Measurements from ENCODE around the gene KLC4.

Gene KLC4

DNA sequence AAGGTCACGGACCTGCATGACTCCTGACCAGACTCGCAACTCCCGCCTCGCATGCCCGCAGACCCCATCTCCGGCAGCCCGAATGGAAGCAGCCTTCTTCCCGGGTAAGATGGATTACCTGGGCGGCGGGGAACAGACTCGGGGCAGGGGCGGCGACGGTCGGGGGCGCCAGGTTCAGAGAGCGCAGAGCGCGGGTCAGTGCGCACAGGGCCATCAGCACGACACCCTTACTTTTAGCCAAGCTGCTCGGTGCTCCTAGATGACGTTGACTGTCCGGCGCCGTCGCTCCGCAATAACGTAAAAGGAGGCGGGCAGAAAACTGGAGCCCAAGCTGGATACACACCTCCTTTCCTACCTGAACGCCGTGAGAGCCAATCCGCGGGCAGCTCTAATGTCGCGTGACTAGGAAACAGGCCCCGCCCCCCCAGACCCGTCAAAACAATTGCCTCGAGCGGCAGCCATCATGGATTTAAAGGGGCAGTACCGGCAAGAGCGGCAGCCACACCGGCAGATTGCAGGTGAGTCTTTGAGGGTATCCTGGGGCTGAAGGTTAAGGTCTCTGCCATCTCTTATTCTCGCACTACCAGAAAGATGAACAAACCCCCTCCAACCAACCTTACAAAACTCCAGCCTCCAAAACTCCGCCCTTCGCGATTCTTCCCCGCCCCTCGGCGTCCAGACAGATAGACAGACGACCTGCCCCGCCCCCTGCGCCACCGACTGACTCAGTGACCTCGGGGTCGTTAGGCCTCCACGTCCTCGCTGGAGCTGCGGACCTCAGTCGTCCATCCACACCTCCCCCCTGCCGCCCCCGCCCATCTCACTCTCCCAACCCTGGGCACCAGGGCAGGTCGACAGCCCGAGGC lies at the start of gene KLC4, which contains the start of gene MRPL2:
TSS of gene KLC4 (plus strand) at position 464 of the 866 bp plus-strand sequence. CDS start 1,705 bp downstream, outside the sequence.
TSS of gene MRPL2 (minus strand) at position 267 of the 866 bp plus-strand sequence. CDS start at position 214, 53 bp downstream.
- DNase-seq (ENCODE audit: low read depth) = peak; percentile 94

DNA sequence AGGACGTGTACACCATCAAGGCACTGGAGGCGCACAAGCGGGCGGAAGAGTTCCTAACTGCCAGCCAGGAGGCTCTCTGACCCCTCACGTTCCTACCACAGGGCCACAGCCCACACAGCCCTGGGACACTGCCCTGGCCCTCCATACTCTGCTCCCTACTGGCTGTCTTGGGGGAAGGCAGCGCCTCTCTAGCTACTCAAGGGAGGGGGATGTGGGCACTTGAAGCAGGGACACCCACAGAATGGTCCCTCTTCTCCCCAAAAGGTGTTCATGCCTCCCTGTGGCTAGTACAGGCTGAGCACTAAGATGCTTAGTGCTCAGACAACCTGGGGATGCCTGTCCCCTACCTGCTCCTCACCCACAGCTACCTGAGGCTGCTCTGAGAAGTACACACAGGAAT lies 48.2 kb upstream of the KLC4 start:
- no peak for DNase-seq (ENCODE audit: low read depth)

DNA sequence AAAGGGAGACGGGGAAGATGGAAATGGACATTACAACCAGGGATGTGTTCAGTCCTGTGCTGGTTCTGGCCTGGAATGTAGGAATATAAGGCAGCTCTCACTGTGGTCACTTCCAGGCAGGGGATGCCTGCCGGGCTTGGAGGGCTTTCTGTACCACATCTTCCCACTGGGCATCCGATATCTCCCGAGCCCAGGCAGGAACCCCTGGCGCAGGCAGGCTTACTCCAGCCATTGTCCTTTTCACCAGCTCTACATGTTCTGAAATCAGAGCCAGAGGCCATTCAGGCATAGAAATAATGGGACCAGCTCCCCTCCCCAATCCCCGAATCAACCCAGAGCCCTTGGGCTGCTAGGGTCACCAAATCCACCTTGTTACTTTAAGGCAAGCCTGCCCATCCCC lies 47.1 kb upstream of the KLC4 start:
- no peak for DNase-seq (ENCODE audit: low read depth)

DNA sequence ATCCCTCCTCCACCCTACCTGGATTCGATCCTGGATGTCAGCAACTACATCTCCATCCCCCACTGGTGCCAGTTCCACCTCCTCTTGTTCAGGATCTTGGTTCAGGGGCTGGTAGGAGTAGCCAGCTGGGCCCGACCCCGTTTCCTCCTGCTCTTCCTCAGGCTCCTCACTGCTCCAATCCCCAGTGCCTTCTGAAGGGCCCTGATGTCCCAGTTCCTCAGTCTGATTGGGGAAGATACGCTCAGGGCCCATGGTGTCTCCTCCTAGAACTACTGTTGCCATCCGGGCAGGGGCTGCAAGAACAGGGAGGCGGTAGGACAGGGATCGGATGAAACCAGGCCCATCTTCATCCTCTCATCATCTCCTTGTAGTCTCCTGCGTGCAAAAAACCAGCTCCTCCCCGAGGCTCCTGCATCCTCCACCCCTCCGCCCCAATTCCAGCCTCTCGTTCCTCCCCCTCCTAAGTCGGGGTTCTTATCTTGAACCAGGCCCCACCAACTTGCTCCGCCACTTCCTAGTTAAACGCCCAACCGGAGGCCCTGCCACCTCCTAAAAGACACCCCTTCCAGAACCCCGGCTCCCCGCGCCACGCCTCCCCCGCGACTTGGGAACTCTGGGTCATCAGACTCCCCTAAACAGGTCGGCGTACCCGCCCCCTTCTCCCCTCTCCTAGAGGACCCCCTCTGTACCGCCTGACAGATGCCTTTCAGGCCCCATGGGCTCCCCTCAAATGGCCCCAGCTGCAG lies 46.2 kb upstream of the KLC4 start:
- no peak for DNase-seq (ENCODE audit: low read depth)

DNA sequence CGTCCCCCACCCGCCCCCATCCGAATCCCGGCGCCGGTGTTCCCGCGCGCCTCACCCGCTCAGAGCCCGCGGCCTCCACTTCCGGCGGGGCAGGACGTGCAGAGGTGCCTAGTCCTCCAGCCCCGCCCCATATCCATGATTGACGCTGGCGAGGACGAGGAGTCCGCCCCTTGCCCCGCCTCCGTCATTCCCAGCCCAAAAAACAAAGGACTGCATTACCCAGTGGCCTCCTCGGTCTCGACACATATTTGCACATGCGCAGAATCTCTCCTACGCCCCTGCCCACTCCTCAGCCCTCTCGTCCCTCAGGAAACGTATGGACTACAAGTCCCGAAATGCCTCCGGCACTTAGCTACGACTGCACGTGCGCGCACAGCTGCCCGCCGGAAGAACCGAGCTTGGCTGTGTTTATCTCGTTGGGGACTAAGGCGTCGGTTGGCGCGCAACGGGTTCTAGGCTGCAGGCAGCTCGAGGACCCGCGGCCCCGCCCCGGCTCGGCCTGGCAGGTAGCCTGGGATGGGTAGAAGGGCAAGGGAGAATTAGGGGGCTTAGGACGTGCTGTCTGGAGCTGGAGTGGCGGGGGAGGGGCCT lies 45.5 kb upstream of the KLC4 start, which contains the start of the genes KLHDC3 and MEA1:
TSS of gene KLHDC3 (plus strand) at position 407 of the 591 bp plus-strand sequence. CDS start 2,944 bp downstream, outside the sequence.
TSS of gene MEA1 (minus strand) at position 104 of the 591 bp plus-strand sequence. CDS start 133 bp downstream, outside the sequence.
- DNase-seq (ENCODE audit: low read depth) = peak; percentile 97

DNA sequence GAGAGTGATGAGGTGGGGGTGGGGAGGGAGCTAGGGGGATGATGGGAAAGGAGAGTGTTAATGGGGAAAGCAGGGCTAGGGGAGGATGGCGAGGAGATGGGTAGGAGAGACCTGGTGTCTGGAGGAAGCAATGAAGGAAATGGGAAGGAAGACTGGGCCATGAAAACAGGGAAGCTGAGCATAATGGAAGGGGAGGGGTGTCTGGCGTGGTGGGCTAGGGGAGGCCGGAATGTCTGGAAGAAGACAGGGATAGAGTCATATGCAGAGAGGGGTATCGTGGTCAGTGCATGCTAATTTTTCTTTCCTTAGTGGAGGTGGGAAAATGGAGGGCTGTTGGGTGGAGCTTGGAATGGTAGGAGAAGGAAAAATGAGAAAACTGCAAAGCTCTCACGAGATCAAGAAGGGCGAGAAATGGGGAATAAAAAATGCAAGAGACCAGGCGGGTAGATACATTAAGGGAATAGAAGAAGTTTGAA lies 45.0 kb upstream of the KLC4 start:
- DNase-seq (ENCODE audit: low read depth) = no peak

DNA sequence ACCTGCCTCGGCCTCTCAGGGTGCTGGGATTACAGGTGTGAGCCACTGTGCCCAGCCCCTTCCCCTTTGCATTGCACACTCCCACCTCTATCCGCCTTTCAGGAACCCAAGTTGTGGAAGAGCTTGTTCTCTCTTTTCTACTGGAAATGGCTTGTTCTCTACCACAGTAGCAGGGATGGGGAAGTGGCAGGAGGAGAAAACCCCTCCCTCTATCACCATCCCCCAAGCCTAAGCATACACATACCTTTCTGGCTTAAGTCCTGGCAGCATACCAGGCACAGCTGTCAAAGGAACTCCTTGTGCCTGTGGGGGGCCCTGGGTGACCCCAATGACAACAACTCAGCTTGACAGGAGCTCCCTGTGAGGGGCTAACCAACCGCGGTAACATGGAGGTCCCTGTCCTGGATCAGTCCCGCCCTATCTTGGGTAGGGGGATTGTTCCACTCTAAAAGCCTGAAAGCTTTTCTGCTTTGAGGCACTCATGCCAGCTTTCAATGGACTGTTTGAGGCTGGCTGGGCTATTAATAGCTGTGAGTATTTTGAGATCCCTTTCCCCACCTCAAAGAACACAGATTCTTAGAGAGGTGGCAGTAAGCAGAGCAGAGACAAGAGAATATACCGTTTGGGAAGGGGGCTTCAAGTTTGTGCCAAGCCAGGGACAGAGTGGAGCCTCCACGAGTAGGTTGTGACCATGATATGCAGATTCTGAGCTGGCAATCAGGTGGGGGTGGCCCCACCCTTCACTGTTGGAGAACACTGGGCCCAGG lies 43.1 kb upstream of the KLC4 start:
- no peak for DNase-seq (ENCODE audit: low read depth)

DNA sequence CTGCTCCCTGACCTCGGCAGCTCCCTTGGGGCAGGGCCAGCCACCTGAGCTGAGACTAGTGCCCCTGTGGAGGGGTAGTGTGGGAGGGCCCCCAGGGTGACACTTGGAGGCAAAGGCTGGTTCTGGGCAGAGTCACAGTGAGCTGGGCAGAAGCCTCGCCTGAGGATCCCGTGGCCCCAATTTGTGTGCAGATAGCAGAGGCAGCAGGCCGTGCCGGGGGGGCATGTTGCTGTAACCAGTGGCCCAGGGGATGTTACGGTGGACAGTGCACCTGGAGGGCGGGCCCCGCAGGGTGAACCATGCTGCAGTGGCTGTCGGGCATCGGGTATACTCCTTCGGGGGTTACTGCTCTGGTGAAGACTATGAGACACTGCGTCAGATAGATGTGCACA lies 42.5 kb upstream of the KLC4 start:
- DNase-seq (ENCODE audit: low read depth) = no peak

DNA sequence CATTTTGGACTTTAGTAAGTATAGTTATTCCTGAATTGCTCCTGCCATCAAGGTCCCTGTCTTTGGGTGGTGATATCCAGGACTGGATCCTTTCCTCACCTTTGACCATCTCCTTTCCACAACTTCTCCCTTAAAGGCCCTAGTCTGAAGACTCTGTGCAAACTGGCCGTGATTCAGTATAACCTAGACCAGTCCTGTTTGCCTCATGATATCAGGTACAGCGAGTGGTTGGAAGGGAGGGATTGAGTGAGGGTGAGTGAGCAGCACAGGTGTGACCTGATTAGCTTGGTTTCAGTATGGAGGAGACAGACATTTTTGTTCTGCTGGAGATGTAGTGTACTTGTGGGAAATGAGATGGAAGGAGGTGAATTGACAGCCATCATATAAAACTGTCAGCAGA lies 40.3 kb upstream of the KLC4 start:
- DNase-seq (ENCODE audit: low read depth) = no peak

DNA sequence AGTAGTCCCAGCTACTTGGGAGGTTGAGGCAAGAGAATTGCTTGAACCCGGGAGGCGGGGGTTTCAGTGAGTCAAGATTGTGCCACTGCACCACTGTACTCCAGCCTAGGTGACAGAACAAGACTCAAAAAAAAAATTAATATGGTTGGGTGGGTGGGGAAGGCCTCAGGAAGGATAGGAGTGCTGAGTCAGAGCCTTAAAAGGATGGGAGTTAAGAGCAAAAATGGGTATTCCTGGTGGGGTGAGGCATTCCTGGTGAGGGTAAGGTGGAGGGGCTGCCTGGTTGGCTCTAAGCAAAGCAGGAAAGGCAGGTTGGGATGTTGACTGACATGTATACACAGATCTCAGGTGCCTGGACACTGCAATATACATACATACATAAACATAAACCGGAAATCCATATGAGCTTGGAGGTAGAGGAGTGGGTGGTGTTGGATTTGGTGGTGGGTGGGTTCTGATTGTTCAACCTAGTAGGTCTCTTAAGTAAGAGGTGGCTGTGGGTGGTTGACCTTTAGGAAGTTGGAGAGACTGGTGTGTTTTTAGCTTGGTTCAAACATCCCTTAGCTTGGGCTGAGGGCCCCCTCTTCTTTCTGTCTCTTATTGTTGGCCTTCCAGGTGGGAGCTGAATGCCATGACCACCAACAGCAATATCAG lies 39.3 kb upstream of the KLC4 start:
- DNase-seq (ENCODE audit: low read depth) = no peak

DNA sequence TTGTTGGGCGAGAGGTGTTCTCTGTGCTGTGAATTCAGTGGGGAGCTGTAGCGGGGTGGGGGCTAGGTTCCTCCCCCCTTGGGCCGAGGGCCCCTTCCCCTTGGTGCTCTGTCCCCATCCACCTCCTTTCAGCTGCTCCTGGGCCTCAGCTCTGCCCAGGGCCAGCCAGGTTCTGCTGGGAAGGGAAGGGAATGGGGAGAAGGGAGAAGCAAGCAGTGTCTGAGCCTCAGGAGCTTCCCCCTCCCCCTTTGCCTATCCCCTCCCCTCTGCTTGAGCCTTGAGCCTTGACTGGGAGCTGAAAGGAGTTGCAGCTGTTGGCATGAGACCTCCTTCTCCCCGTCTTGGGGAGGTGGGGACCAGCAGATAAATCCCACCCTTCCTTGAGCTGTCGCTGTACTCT lies 38.6 kb upstream of the KLC4 start:
- no peak for DNase-seq (ENCODE audit: low read depth)

DNA sequence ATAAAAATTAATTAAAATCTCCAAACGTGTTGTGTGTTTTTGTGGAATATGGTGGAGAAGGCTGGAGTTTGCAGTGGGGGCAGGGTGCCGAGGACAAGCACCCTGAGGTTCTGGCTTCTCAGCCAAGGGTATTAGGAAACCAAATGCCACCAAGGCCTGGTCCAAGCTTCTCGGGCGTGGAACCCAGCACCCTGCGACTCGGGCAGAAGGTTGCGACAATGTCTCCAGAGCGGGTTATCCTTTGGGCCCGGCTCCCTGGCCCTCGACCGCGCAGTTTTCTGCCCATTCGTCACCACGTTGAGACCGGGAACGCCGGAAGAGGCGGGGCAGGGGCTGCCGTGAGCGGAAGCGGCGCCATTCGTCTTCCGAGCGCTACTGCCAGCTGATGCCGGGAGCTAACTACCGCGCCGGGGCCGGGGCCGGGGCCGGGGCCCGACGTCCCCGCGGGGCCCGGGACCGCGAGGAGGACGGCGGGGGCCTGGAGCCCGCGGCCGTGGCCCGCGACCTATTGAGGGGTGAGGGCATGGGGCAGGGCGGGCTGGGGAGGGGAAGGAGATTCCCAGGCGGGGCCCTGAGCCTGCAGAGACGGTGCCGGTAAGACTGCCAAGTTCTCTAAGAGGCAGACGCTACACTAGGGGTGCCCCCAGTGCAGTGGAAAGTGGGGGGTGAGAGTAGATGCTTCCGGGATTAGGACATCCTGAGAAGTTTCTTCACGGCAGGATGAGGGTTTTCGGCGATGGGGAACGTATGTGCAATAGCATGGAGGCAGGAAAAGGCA lies 38.0 kb upstream of the KLC4 start, which contains the start of gene RRP36:
TSS of gene RRP36 (plus strand) at position 354 of the 778 bp plus-strand sequence. CDS start at position 386, 32 bp downstream.
- DNase-seq (ENCODE audit: low read depth) = peak; percentile 47

DNA sequence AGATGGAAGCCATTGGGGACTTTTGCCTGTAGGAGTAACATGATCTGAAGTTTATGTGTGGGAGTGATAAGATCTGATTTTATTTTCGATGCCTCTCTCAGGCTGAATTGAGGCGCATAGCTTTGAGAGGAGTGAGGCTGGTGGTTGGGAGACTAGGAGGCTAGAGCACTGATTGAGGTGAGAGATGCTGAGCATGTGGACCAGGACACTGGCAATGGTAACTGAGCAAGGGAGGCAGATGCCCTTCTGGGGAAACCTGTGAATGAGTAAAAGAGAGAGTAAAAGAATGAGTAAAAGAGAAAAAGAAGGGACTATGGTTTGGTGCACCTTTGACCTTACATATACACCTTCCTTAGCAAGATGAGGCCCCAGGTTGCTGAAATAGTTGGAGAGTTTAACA lies 35.0 kb upstream of the KLC4 start:
- DNase-seq (ENCODE audit: low read depth) = no peak

DNA sequence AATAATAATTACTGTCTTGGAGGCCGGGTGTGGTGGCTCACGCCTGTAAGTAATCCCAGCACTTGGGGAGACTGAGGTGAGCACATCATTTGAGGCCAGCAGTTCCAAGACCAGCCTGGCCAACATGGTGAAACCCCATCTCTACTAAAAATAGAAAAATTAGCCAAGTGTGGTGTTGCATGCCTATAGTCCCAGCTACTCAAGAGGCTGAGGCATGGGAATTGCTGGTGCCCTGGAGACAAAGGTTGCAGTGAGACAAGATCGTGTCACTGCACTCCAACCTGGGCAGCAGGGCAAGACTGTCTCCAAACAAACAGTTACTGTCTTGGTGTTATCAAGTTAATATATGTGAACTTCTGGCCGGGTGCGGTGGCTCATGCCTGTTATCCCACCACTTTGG lies 33.1 kb upstream of the KLC4 start:
- DNase-seq (ENCODE audit: low read depth) = no peak

DNA sequence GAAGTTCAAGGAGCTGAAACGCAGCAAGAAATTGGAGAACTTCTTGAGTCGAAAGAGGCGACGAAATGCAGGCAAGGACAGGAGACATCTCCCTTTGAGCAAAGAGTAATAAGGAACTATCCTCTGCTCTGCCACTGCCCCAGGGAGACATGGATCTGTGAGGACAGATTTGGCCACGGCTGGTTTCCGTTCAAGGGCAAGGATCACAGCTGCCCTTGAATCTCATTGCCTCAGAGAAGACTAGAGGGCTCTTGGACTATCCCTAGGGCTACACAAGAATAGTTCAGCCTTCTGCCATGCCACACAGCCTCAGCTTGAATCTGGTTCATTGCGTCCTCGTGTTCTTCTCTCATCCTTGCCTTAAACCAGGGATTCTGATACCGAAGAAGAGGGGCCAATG lies 30.3 kb upstream of the KLC4 start:
- no peak for DNase-seq (ENCODE audit: low read depth)

DNA sequence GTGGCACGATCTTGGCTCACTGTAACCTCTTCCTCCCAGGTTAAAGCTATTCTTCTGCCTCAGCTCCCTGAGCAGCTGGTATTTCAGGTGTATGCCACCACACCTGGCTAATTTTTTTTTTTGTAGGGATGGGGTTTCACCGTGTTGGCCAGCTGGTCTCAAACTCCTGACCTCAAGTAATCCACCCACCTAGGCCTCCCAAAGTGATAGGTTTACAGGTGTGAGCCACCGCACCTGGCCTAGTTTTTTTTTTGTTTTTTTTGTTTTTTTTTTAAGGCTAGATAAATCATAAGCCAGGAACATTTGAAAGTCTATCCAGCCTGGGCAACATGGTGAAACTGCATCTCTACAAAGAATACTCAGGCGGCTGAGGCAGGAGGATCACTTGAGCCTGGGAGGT lies 27.1 kb upstream of the KLC4 start:
- DNase-seq (ENCODE audit: low read depth) = no peak

DNA sequence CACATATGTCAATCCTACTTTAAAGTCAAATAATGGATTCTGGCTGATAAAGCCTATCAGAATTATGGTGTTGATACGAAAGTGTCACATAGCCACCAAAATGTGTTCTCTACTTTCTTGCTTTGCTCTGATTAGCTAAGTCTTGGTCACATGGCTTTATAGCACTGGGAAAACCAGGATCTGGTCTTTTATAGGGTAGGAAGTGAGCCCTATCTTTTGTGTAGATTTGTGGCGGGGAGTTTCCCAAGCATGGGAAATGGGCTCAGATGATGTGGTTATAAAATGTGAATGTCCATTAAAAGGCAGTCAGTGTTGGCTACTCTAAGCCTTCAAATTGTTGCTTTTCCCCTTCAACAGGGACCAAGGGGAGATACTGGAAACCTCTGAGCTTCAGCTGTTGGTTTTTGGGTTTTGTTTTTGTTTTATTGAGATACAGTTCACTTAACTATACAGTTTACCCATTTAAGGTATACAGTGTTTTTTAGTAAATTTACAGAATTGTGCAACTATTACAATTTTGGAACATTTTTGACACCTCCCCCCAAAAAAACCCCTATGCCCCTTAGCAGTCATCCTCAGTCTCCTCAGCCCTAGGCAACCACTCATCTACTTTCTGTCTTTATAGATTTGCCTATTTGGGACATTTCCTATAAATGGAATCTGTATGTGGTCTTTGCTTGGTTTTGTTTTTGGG lies 25.8 kb upstream of the KLC4 start:
- no peak for DNase-seq (ENCODE audit: low read depth)

DNA sequence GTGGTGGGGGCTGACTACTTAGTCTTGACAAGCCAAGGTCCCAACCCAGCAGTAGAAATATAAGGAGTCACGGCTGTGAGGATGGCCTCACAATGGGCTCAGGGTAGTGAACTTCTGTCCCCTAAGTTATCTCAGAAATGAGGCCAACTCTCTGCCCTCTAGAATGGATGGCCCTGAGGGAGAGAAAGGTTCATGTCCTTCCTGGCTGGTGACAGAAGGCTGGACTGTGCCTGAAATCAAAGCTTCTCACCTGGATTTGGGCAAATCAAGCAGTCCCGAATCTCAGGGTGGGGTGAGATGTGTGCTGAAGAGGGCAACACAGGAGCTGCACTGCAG lies 25.3 kb upstream of the KLC4 start:
- no peak for DNase-seq (ENCODE audit: low read depth)

DNA sequence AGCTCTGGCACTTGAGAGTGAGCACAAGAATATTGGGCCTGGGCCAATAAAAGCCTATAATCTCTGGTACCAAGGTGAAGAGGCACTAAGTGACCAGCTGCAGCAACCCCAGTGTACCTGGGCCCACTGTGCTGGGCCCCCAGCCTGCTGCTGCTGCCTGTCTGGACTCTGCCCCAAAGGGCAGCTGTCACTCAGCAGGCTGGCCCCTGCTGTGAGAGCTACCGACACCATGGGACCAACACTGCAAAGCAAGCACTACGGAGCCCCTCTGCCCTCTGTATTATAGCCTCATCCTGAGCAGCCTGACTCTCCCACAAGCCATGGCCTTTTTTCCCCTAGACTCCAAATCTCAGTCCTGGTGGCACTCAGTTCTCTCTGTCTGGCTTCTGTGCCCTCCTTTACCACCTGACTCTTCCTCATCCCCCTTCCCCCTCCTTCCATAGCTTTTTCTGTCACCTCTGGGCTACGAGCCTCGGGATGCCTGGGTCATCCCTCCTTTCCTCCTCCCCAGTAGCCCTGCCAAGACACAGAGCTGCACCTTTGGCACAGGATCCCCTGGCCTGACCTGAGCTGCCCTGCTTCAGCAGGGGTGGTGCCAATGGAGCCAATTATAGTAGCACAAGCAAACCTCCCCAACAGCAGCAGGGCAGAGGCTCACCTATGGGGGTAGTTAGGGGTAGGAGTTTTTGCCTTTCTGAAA lies 23.8 kb upstream of the KLC4 start:
- no peak for DNase-seq (ENCODE audit: low read depth)

All from stimulated activated CD8-positive, alpha-beta memory T cell treated with anti-CD3 and anti-CD28 coated beads, Interleukin-12 subunit alpha, Interleukin-12 subunit beta, amount 100 ng/mL, for 1 hour (primary cell).